Vagina (tissue), 2 donors: ENCODE measurements around the gene POLA1. TPM values are rescaled to one million over a fixed set of nuclear protein-coding genes. Genes with fewer than 3 reads are reported as not detected.

Source experiments
- DNase-seq, 2 donors: peaks; one replicate each; pipeline ENCODE4 v3.0.0-alpha.2; 2017; ENCODE audit errors: extremely low spot score in 2 of 2
- H3K27ac ChIP-seq: fragments of 200-600 bp; sonication (generic); one replicate; pipeline ENCODE4 v1.5.1; 2019
- H3K27me3 ChIP-seq: fragments of 200-600 bp; sonication (generic); one replicate; pipeline ENCODE4 v1.5.1; 2019
- H3K36me3 ChIP-seq, 2 donors: fragments of 200-600 bp; sonication (generic); one replicate each; pipeline ENCODE4 v1.5.1; 2017 to 2019
- H3K4me1 ChIP-seq: fragments of 200-600 bp; sonication (generic); one replicate; pipeline ENCODE4 v1.5.1; 2019
- H3K4me3 ChIP-seq, 2 donors: fragments of 200-600 bp; sonication (generic); 1 replicate in 1 of 2; 2 replicates in 1 of 2; pipeline ENCODE4 v1.5.1; 2016 to 2019
- H3K9me3 ChIP-seq: fragments of 200-600 bp; sonication (generic); one replicate; pipeline ENCODE4 v1.5.1; 2019
- POLR2A ChIP-seq, 2 donors: fragments of 450-650 bp; IDR thresholded peaks; one replicate each; pipeline ENCODE4 v1.6.1; 2017; ENCODE audit warnings: antibody characterized with exemption in 2 of 2, mild to moderate bottlenecking in 2 of 2, moderate library complexity in 2 of 2
- POLR2AphosphoS5 ChIP-seq, 2 donors: sonication (generic); formaldehyde crosslinking; IDR thresholded peaks; one replicate each; pipeline ENCODE4 v1.9.0; 2017; ENCODE audit warnings: antibody characterized with exemption in 2 of 2, mild to moderate bottlenecking in 2 of 2, low read depth in 1 of 2; ENCODE audit not compliant: insufficient read depth in 1 of 2
- intact Hi-C: fragments of 100-400 bp; cut with DNase I; formaldehyde crosslinking; loops from one replicate; pipeline ENCODE4 v1.15.1; 2023
- total RNA-seq: library from RNA; depleted of rRNA; stranded (reverse); fragments of >200 nt; gene quantifications from one replicate; pipeline ENCODE4 v1.2.3, GENCODE V29; 2016
- TF ChIP-seq, protein P1 (sequence below), 3 experiments: fragments of 450-650 bp in 2 of 3; fragments of 200-600 bp in 1 of 3; sonication (generic) in 1 of 3; IDR thresholded peaks; one replicate each; pipeline ENCODE4 v1.5.1; 2017 to 2019; ENCODE audit warnings: antibody characterized with exemption in 3 of 3, mild to moderate bottlenecking in 2 of 3, moderate library complexity in 2 of 3

The POLA1 gene
- total RNA-seq, 1 donor from 2014 or later, result 17.2 TPM

DNA sequence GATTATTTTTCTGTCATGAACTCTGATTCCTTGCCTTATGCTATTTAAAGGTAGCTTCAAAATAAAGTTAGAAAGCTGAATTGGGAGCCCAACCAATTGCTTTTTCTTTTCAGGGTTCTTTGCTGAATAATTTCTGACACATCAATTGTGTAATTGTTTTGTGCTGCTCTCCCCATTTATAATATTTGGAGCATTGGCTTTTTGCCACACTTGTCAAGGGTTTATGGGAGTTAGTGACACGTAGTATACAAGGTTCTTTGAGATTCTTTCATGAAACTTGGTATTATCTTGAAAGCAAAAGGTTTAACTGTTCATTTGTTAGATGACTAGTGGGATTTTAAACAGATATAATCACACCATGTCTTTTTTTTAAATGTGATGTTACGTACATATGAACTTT is 80.9 kb downstream of the POLA1 start:
- H3K9me3 ChIP-seq, result no peaks in the 10 kb centered on the region
- TF ChIP-seq, protein P1, sequence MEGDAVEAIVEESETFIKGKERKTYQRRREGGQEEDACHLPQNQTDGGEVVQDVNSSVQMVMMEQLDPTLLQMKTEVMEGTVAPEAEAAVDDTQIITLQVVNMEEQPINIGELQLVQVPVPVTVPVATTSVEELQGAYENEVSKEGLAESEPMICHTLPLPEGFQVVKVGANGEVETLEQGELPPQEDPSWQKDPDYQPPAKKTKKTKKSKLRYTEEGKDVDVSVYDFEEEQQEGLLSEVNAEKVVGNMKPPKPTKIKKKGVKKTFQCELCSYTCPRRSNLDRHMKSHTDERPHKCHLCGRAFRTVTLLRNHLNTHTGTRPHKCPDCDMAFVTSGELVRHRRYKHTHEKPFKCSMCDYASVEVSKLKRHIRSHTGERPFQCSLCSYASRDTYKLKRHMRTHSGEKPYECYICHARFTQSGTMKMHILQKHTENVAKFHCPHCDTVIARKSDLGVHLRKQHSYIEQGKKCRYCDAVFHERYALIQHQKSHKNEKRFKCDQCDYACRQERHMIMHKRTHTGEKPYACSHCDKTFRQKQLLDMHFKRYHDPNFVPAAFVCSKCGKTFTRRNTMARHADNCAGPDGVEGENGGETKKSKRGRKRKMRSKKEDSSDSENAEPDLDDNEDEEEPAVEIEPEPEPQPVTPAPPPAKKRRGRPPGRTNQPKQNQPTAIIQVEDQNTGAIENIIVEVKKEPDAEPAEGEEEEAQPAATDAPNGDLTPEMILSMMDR (IDR thresholded peaks at IDR 0.05), result no peak
- TF ChIP-seq POLR2AphosphoS5 (IDR thresholded peaks at IDR 0.05; ENCODE audit: insufficient read depth in 1 of 2, low read depth in 1 of 2) (no peak), POLR2A (IDR thresholded peaks at IDR 0.05) (no peak)
- intact Hi-C loops, result no loop called here
- DNase-seq, result no peak
- no peaks in the 10 kb centered on the region for H3K36me3 ChIP-seq
- no peaks in the 10 kb centered on the region for H3K4me1 ChIP-seq
- H3K27ac ChIP-seq, result no peak overlapping the region
- no peak overlapping the region for H3K4me3 ChIP-seq
- no peaks in the 10 kb centered on the region for H3K27me3 ChIP-seq

DNA sequence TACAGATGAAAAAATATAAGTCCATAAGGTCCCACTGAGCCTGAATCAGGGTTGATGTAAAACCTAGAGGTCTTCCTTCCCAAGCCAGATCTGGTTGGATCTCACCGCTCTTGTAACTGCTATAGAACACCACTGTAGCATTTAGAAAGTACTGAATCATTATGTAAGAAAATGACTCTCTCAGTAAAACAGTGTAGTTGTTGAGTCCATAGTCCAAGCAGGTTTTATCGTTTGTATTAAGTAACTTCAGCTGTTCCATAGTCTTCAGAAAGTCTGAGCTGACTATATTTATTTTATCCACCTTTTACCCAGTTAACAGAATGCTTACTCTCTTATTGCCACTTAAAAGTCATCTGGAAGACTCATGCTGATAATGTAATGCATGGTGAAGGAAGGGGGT is 82.2 kb downstream of the POLA1 start:
- Histone ChIP-seq H3K4me1 (no peaks in the 10 kb centered on the region), H3K4me3 (no peak overlapping the region), H3K36me3 (no peaks in the 10 kb centered on the region), H3K27me3 (no peaks in the 10 kb centered on the region), H3K9me3 (no peaks in the 10 kb centered on the region), H3K27ac (no peak overlapping the region)
- no peak for TF ChIP-seq POLR2AphosphoS5 (IDR thresholded peaks at IDR 0.05; ENCODE audit: insufficient read depth in 1 of 2, low read depth in 1 of 2)
- no peak for TF ChIP-seq POLR2A (IDR thresholded peaks at IDR 0.05)
- no peak for DNase-seq
- intact Hi-C loops, result no loop called here

DNA sequence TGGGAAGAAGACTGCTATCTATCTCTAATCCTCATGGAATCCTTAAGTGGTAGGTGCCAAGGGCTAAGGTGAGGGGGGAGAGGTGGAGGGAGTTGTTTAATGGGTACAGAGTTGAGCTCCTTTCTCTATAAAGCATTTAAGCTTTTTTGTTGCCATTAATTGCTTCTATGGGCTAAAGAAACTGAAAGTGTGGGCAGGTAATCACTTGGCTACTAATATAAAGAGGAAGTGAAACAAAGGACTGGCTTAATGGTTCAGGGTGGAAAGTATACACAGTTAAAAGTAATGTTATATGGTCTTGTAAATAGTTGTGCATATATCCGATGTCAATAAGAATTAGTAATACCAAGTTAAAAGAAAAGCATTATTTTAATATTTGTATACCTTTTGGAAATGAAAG is 83.9 kb downstream of the POLA1 start:
- no peak overlapping the region for H3K4me3 ChIP-seq
- H3K9me3 ChIP-seq, result no peaks in the 10 kb centered on the region
- DNase-seq, result no peak
- TF ChIP-seq, protein P1 (IDR thresholded peaks at IDR 0.05), result no peak
- TF ChIP-seq POLR2AphosphoS5 (IDR thresholded peaks at IDR 0.05; ENCODE audit: insufficient read depth in 1 of 2, low read depth in 1 of 2), result no peak
- TF ChIP-seq POLR2A (IDR thresholded peaks at IDR 0.05), result no peak
- H3K27me3 ChIP-seq, result no peaks in the 10 kb centered on the region
- H3K4me1 ChIP-seq, result no peaks in the 10 kb centered on the region
- intact Hi-C loops, result no loop called here
- no peaks in the 10 kb centered on the region for H3K36me3 ChIP-seq
- no peak overlapping the region for H3K27ac ChIP-seq

DNA sequence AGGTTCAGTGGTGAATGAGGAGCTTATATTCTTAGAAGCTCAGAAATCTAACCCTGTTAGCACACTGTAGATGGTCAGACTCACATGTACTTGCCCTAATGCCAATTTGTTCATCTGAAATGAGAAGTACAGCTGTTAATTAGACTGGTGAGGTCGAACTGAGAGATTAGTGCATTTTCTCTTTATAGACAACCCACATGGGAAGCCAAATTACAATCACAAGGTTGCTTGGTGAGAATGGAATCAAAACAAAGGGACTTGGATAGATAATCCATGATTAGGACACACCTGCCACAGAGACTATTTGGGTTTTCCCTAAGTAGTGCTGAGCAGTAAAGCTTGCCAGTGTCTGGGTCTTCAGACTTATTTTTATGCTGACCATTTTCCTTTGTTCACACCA is 88.3 kb downstream of the POLA1 start:
- Histone ChIP-seq H3K27ac (no peak overlapping the region), H3K4me3 (no peak overlapping the region), H3K36me3 (no peaks in the 10 kb centered on the region), H3K9me3 (no peaks in the 10 kb centered on the region), H3K27me3 (no peaks in the 10 kb centered on the region), H3K4me1 (no peaks in the 10 kb centered on the region)
- no peak for DNase-seq
- no peak for TF ChIP-seq POLR2A (IDR thresholded peaks at IDR 0.05)
- TF ChIP-seq, protein P1 (IDR thresholded peaks at IDR 0.05), result no peak
- TF ChIP-seq POLR2AphosphoS5 (IDR thresholded peaks at IDR 0.05; ENCODE audit: insufficient read depth in 1 of 2, low read depth in 1 of 2), result no peak
- intact Hi-C loops, result no loop called here

DNA sequence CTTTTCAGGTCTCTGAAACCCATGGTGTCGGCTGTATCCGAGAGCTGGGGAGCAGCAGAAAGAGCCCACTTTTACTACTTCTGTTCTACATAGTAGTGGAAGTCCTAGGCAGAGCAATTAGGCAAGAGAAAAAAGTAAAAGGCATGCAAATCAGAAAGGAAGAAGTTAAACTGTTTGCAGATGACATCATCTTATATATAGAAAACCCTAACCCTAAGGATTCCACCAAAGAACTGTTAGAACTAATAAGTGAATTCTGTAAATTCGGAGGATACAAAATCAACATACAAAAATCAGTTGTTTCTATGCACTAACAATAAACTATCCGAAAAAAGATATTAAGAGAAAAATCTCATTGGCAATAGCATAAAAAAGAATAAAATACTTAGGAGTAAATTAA is 95.3 kb downstream of the POLA1 start:
- no peak overlapping the region for H3K27ac ChIP-seq
- no peaks in the 10 kb centered on the region for H3K27me3 ChIP-seq
- no peak overlapping the region for H3K4me3 ChIP-seq
- DNase-seq, result no peak
- no peaks in the 10 kb centered on the region for H3K9me3 ChIP-seq
- TF ChIP-seq, protein P1 (IDR thresholded peaks at IDR 0.05), result no peak
- TF ChIP-seq POLR2A (IDR thresholded peaks at IDR 0.05) (no peak), POLR2AphosphoS5 (IDR thresholded peaks at IDR 0.05; ENCODE audit: insufficient read depth in 1 of 2, low read depth in 1 of 2) (no peak)
- H3K36me3 ChIP-seq, result no peaks in the 10 kb centered on the region
- intact Hi-C loops, result no loop called here
- no peaks in the 10 kb centered on the region for H3K4me1 ChIP-seq
